ENCODE data around the gene FNTB. TPM values are rescaled to one million over a fixed set of nuclear protein-coding genes. Genes with fewer than 3 reads are reported as not detected.

The FNTB gene
- total RNA-seq, 1 experiment from 2014 or later = 35.3 TPM

DNA sequence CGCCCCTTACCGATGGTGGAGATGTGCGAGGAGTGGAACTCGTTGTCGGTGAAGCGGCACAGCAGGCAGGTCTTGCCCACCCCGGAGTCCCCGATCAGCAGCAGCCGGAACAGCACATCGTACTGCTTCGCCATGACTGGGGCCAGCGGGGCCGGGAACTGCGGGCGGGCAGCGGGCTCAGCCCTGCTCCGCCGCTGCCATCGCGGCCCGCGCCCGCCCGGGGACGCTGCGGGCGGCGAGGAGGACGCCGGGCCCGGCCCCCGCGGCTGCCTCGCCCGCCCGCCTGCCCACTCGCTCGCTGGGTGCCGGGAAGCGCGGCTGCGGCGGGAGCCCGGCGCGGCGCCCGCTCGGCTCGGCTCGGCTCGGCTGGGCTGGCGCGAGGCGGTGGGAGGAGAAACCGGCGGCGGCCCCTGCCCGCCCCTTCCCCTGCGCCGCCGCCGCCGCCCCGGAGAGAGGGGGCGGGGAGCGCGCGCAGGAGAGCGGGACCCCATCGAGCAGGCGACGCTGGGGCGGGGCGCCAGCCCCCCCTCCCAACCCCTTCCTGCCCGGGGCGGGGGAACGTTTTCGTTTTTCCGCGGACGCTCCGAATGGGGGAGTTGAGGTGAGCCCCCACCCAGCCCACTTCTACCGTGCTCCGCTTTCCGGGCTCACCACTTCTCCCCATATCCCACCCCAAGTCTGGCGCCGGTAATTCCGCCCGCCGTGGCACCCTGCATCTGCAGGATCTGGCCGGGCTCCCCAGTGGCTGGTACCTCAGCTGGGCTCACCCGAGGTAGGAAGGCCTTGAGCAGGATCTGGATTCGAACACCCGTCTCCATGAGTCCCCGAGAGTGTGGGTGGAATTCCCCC, 14.5 kb upstream of the FNTB start, which contains the start of gene RAB15:
Gene RAB15 (minus strand): TSS at position 394 of the 849 bp plus-strand sequence. CDS start 260 bp downstream, at position 134.
- H2AFZ ChIP-seq = peak within 1 kb of the TSS; percentile 83
- H3K9me2 ChIP-seq (ENCODE audit: insufficient read depth) = no peaks in the 10 kb centered on the region
- H3K27ac ChIP-seq = peak within 1 kb of the TSS; percentile 79
- peaks cover 50% of the 10 kb centered on the region for H3K79me2 ChIP-seq (ENCODE audit: low read depth)
- no TSS peak for BruUV-seq (replicated peaks)
- peaks cover 45% of the 10 kb centered on the region for H3K4me1 ChIP-seq (replicated peaks; ENCODE audit: insufficient read depth)
- TF ChIP-seq, protein P1, sequence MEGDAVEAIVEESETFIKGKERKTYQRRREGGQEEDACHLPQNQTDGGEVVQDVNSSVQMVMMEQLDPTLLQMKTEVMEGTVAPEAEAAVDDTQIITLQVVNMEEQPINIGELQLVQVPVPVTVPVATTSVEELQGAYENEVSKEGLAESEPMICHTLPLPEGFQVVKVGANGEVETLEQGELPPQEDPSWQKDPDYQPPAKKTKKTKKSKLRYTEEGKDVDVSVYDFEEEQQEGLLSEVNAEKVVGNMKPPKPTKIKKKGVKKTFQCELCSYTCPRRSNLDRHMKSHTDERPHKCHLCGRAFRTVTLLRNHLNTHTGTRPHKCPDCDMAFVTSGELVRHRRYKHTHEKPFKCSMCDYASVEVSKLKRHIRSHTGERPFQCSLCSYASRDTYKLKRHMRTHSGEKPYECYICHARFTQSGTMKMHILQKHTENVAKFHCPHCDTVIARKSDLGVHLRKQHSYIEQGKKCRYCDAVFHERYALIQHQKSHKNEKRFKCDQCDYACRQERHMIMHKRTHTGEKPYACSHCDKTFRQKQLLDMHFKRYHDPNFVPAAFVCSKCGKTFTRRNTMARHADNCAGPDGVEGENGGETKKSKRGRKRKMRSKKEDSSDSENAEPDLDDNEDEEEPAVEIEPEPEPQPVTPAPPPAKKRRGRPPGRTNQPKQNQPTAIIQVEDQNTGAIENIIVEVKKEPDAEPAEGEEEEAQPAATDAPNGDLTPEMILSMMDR (conservative IDR thresholded peaks at IDR 0.05) = no peak
- TF ChIP-seq EZH2 (IDR thresholded peaks at IDR 0.05; ENCODE audit: low read depth) = no peak
- no peaks in the 10 kb centered on the region for H3K27me3 ChIP-seq (ENCODE audit: insufficient read depth, low read depth)
- H3K4me2 ChIP-seq = peak within 1 kb of the TSS; percentile 87
- H3F3A ChIP-seq (ENCODE audit: insufficient read depth, low read depth) = peaks cover 39% of the 10 kb centered on the region
- DNase-seq = peak in 1 of 2 experiments; percentile 42
- CTCF ChIA-PET = no interaction called here
- peak within 1 kb of the TSS; percentile 83 for H3K4me3 ChIP-seq
- H4K20me1 ChIP-seq (ENCODE audit: insufficient read depth) = no peaks in the 10 kb centered on the region
- no peaks in the 10 kb centered on the region for H3K9me3 ChIP-seq (ENCODE audit: insufficient read depth, low read depth)
- H3K36me3 ChIP-seq (ENCODE audit: low read depth) = 0 out of 2 replicates have a peak, but pooled peaks cover 3% of the 10 kb centered on the region
- POLR2A ChIA-PET (ENCODE audit: unreplicated experiment) = no interaction called here
- intact Hi-C loops (cut with micrococcal nuclease; ENCODE audit: unreplicated experiment) = loop anchor here (1.0 to 5.0 kb wide), 3 partner anchors 30 to 470 kb away; partner anchors contain the start of genes GPX2, ZBTB1 and ZBTB25

DNA sequence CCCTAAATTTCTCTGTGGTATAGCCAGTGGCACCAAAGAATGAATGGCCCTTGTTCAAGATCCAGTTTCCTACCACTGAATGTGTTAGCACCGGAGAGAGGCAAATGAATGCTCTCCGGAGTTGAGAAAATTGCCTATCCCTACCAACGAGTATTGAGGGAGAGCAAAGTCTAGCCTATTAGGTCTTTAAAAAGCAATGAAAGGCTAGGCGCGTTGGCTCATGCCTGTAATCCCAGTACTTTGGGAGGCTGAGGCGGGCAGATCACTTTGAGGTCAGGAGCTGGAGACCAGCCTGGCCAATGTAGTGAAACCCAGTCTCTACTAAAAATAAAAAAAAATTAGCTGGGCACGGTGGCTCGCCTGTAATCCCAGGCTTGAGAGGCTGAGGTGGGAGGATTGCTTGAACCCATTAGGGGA, 13.7 kb upstream of the FNTB start:
- TF ChIP-seq EZH2 (IDR thresholded peaks at IDR 0.05; ENCODE audit: low read depth) = no peak
- TF ChIP-seq, protein P1 (conservative IDR thresholded peaks at IDR 0.05) = no peak
- Histone ChIP-seq H3K79me2 (ENCODE audit: low read depth) (peaks cover 42% of the 10 kb centered on the region), H3K4me3 (peak overlapping the region; percentile 83; the same call in 1 of the 2 replicates), H4K20me1 (ENCODE audit: insufficient read depth) (no peaks in the 10 kb centered on the region), H3K9me3 (ENCODE audit: insufficient read depth, low read depth) (no peaks in the 10 kb centered on the region), H3K9me2 (ENCODE audit: insufficient read depth) (no peaks in the 10 kb centered on the region), H2AFZ (peak overlapping the region; percentile 83; the same call in 1 of the 2 replicates), H3K27ac (no peak overlapping the region), H3K36me3 (ENCODE audit: low read depth) (no peaks in the 10 kb centered on the region), H3K4me2 (peak overlapping the region; percentile 87), H3F3A (ENCODE audit: insufficient read depth, low read depth) (peaks cover 31% of the 10 kb centered on the region), H3K4me1 (replicated peaks; ENCODE audit: insufficient read depth) (peaks cover 37% of the 10 kb centered on the region), H3K27me3 (ENCODE audit: insufficient read depth, low read depth) (no peaks in the 10 kb centered on the region)
- no peak for DNase-seq
- ChIA-PET POLR2A (ENCODE audit: unreplicated experiment) (no interaction called here), CTCF (no interaction called here)
- intact Hi-C loops (cut with micrococcal nuclease; ENCODE audit: unreplicated experiment) = loop anchor here (5.0 kb wide), 2 partner anchors 216 to 471 kb away; partner anchors contain the start of genes ZBTB1 and ZBTB25
- no TSS peak for BruUV-seq (replicated peaks)

DNA sequence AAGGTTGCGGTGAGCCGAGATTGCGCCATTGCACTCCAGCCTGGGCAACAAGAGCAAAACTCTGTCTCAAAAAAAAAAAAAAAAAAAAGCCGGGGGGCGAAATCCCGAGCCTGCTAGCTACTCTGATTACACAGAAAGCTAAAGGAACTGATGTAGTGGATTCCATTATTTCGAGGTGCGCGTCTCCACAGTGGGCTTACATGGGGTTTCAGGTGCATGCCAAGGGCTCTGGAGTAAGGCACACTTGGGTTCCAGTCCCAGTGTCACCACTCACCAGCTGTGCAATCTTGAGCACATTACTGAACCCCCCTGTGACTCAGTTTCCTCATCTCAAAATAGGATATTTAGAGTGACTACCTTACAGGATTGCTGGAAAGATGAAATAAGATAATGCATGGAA, 12.9 kb upstream of the FNTB start:
- BruUV-seq (replicated peaks) = no TSS peak
- Histone ChIP-seq H4K20me1 (ENCODE audit: insufficient read depth) (no peaks in the 10 kb centered on the region), H2AFZ (no peak overlapping the region), H3K4me3 (no peak overlapping the region), H3K36me3 (ENCODE audit: low read depth) (no peaks in the 10 kb centered on the region), H3K27me3 (ENCODE audit: insufficient read depth, low read depth) (no peaks in the 10 kb centered on the region), H3K9me2 (ENCODE audit: insufficient read depth) (no peaks in the 10 kb centered on the region), H3K9me3 (ENCODE audit: insufficient read depth, low read depth) (no peaks in the 10 kb centered on the region), H3K4me2 (no peak overlapping the region), H3K4me1 (replicated peaks; ENCODE audit: insufficient read depth) (peaks cover 29% of the 10 kb centered on the region), H3K27ac (no peak overlapping the region), H3K79me2 (ENCODE audit: low read depth) (peaks cover 34% of the 10 kb centered on the region), H3F3A (ENCODE audit: insufficient read depth, low read depth) (peaks cover 27% of the 10 kb centered on the region)
- TF ChIP-seq EZH2 (IDR thresholded peaks at IDR 0.05; ENCODE audit: low read depth) = no peak
- no peak for DNase-seq
- POLR2A ChIA-PET (ENCODE audit: unreplicated experiment) = no interaction called here
- intact Hi-C loops (cut with micrococcal nuclease; ENCODE audit: unreplicated experiment) = loop anchor here (5.0 kb wide), 2 partner anchors 217 to 472 kb away; partner anchors contain the start of genes ZBTB1 and ZBTB25
- CTCF ChIA-PET = no interaction called here

Data from PC-9 (cell line).